ENCODE data around the gene SEMA5B. TPM values are rescaled to one million over a fixed set of nuclear protein-coding genes. Genes with fewer than 3 reads are reported as not detected.

Gene SEMA5B
- total RNA-seq, 1 experiment from 2014 or later, result 9.4 TPM

DNA sequence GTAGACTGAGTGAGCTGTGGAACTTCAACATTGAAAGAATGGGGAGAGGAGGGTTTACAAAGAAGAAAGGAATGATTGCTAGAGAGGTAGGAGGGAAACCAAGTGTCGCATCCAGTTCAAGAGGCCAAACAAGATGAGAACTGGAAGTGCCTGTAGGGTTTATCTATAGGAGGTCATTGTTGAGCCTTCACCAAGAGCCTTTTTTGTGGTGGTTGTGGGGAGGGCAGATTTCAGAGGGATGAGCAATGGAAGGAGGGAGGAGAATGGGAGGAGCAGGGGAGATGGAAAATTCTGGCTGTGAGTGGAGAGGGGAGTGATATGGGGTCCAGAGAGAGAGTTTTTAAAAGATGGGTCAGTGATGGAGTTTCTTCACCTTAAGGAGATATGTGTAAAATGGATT, 47.8 kb upstream of the SEMA5B start:
- Histone ChIP-seq H2BK120ac (ENCODE audit: low read depth, low read length, poor library complexity, severe bottlenecking) (no peak overlapping the region), H3K79me2 (ENCODE audit: insufficient read depth, low read length) (peaks cover 19% of the 10 kb centered on the region; the same call in 1 of the 2 replicates), H2BK5ac (ENCODE audit: insufficient read length, low read length) (no peak overlapping the region), H2BK12ac (ENCODE audit: insufficient read length, low read depth, low read length) (no peak overlapping the region), H3K9ac (ENCODE audit: extremely low read depth, insufficient read length, low read length) (no peak overlapping the region), H3T11ph (ENCODE audit: low read length) (no peak overlapping the region), H3K4me1 (ENCODE audit: insufficient read depth, low read length) (no peaks in the 10 kb centered on the region; the same call in 1 of the 2 replicates), H3K14ac (ENCODE audit: insufficient read depth, low read length) (no peak overlapping the region), H3K23ac (ENCODE audit: insufficient read length, low read depth, low read length) (no peak overlapping the region), H4K91ac (ENCODE audit: insufficient read length, low read depth, low read length) (no peak overlapping the region), H3K9me3 (ENCODE audit: control insufficient read depth, low read depth, low read length) (no peaks in the 10 kb centered on the region), H2BK20ac (ENCODE audit: low read depth, low read length, poor library complexity, severe bottlenecking) (no peak overlapping the region), H3K4me2 (ENCODE audit: insufficient read depth, insufficient read length, low read length) (no peak overlapping the region), H2BK15ac (ENCODE audit: low read depth, low read length) (no peak overlapping the region), H3K27ac (ENCODE audit: insufficient read length, low read depth, low read length) (no peak overlapping the region), H2AK5ac (ENCODE audit: insufficient read length, low read length) (no peak overlapping the region), H3K79me1 (ENCODE audit: insufficient read depth, low read depth, low read length, poor library complexity, severe bottlenecking) (peaks cover 7% of the 10 kb centered on the region), H4K8ac (replicated peaks; ENCODE audit: insufficient read length, low read depth, low read length) (no peak overlapping the region), H3K4ac (ENCODE audit: low read depth, low read length) (no peak overlapping the region), H3K18ac (ENCODE audit: insufficient read length, low read depth, low read length) (no peak overlapping the region), H3K23me2 (ENCODE audit: insufficient read length, low read depth, low read length, poor library complexity, severe bottlenecking) (peaks cover 3% of the 10 kb centered on the region), H3K27me3 (ENCODE audit: insufficient read depth, low read length) (no peaks in the 10 kb centered on the region), H4K5ac (ENCODE audit: insufficient read length, low read depth, low read length) (no peak overlapping the region), H2AFZ (ENCODE audit: low read length) (no peak overlapping the region), H3K56ac (ENCODE audit: insufficient read length, low read depth, low read length) (no peak overlapping the region), H4K20me1 (ENCODE audit: control insufficient read depth, insufficient read depth, insufficient read length) (no peaks in the 10 kb centered on the region)
- peak overlapping the region in 1 of 3 experiments; percentile 5; a peak in 2 of 7 replicates for H3K27ac Mint-ChIP-seq
- TF ChIP-seq, protein P1, sequence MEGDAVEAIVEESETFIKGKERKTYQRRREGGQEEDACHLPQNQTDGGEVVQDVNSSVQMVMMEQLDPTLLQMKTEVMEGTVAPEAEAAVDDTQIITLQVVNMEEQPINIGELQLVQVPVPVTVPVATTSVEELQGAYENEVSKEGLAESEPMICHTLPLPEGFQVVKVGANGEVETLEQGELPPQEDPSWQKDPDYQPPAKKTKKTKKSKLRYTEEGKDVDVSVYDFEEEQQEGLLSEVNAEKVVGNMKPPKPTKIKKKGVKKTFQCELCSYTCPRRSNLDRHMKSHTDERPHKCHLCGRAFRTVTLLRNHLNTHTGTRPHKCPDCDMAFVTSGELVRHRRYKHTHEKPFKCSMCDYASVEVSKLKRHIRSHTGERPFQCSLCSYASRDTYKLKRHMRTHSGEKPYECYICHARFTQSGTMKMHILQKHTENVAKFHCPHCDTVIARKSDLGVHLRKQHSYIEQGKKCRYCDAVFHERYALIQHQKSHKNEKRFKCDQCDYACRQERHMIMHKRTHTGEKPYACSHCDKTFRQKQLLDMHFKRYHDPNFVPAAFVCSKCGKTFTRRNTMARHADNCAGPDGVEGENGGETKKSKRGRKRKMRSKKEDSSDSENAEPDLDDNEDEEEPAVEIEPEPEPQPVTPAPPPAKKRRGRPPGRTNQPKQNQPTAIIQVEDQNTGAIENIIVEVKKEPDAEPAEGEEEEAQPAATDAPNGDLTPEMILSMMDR (conservative IDR thresholded peaks at IDR 0.05), result no peak
- peak overlapping the region in 1 of 2 experiments; percentile 11; a peak in 2 of 5 replicates for H3K4me3 Mint-ChIP-seq
- WGBS (ENCODE audit: extremely low coverage, insufficient read length, low lambda C conversion rate), result no CpG with 5 or more reads among the region's 1 CpG
- no peaks in the 10 kb centered on the region for H3K27me3 Mint-ChIP-seq (ENCODE audit: low read depth)
- no peak for DNase-seq
- no peaks in the 10 kb centered on the region for H3K36me3 Mint-ChIP-seq (ENCODE audit: insufficient read depth in 1 of 3, low read depth in 3 of 3)
- H3K4me1 Mint-ChIP-seq, result peaks cover 17 to 30% of the 10 kb centered on the region in 2 experiments
- no peaks in the 10 kb centered on the region for H3K9me3 Mint-ChIP-seq

Data from H9 (cell line).